Mesenteric fat pad (tissue), 1 donor: ENCODE measurements around the gene SPATS2L. TPM values are rescaled to one million over a fixed set of nuclear protein-coding genes. Genes with fewer than 3 reads are reported as not detected.

Experiments
- DNase-seq: peaks from one replicate; pipeline ENCODE4 v3.0.0-alpha.2; 2020; ENCODE audit warnings: low spot score
- total RNA-seq: library from RNA; stranded (reverse); fragmentation: NEBNext Ultra II Directional; extraction: Animal tissue kit (Norgen Biotek cat#: 25700); gene quantifications from one replicate; pipeline ENCODE4 v1.2.1, GENCODE V29; 2021
- donor health status: DM: yes; HTN: yes; CAD: no.

Gene SPATS2L
- total RNA-seq, 1 donor from 2014 or later, result 81.3 TPM

DNA sequence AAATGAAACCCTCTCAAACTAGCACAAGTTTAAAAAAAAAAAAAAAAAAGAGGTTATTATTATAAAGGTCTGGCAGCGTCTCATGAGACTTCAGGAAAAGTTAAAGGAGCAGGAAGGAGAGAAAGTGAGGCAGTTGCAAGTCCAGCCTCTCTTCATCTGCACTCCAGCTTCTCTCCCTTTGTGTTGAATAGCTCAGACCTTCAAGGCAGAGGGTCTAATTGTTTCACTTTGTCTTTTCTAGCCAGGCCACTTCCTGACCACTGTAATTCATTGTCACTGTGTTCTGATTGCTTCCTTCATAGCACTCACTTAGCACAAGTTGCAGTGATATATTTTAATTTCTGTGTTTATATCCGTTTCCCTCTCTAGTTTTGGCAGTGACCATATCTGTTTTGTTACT lies 99.9 kb downstream of the SPATS2L start:
- no peak for DNase-seq

DNA sequence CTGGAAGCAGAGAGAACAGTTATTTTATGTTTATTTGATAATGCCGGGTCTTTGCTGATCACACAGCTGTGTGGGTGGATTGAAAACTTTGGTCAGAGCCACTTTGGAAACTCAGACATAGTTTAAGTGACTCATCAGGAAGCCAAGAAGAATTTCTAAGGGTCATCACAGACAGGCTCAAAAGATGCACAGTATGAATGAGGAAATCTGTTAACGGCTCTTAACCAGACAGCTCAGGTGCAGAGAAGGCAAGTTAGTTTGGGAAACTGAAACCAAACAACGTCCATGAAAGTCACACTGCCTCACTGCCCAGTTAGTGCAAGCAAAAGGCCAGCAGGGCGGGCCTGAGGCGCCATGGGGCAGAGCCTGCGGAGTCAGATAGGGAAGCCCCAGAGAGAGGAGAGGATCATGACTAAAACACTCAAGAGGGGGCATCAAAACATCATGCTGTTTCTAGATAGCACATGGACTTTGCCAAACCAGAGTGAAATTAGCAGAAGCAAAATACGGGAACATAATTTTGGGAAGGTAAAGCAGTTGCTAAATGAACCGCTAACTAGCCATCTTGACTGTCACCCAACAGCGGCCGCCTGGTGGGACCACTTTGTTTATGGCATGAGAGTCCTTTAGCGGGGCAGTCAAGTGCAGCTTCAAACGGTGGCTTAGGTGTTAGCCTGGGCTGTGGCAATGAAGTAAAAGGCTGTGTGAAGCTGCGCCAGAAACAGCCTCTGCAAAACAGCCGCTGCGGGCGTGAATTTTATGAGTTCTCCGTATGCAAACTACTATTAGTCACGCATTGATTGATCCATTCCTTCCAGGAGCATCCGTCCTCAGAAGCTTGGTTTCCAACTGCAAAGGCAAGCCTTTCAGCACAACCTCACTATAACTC lies 102.2 kb downstream of the SPATS2L start:
- DNase-seq, result no peak

DNA sequence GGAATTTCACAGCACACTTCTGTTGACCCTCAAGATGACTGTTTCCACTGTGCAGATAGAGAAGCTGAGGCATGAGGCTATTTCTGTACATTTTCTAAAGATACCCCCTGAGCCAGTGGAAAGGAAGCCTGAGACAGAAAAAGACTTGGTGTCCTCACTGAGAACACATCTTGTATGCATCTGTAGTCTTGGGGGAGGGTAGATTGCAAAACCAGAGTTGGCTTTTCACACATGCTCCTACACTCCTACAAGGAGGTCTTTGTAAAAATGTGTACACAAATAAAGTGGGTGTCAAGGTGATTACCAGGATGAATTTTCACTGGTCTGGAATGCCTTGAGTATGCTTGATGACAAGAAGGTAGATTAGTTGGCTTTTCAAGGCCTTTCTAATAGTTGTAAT lies 105.3 kb downstream of the SPATS2L start:
- no peak for DNase-seq

DNA sequence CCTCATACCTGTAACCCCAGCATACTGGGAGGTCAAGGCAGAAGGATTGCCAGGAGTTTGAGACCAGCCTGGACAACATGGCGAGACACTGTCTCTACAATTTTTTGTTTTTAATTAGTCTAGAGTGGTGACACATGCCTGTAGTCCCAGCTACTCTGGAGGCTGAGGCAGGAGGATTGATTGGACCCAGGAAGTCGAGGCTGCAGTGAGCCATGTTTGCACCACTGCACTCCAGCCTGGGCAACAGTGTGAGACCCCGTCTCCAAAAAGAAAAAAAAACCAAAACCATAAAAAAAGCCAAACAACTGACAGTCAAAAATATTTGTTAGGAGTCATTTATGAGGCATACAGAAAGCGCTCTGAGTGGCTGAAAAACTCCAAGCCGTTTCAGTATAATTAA lies 107.9 kb downstream of the SPATS2L start:
- no peak for DNase-seq

DNA sequence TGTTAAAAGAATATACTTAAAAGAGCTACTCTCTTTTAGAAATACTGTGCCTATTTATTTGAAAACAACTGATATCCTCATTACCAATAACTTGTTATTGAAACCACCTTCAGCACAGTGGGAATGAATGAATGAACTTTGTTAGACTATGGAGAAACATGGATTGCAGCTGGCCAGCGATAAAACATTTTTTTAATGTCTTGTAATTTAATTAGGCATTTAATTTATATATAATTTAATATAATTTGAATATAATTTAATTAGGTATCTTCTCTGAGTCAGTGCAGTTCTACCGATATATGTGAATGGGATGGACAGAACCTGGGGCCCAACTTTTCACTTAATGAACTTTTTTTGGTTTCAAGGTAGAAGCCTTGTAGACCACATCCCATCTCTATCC lies 109.0 kb downstream of the SPATS2L start:
- no peak for DNase-seq

DNA sequence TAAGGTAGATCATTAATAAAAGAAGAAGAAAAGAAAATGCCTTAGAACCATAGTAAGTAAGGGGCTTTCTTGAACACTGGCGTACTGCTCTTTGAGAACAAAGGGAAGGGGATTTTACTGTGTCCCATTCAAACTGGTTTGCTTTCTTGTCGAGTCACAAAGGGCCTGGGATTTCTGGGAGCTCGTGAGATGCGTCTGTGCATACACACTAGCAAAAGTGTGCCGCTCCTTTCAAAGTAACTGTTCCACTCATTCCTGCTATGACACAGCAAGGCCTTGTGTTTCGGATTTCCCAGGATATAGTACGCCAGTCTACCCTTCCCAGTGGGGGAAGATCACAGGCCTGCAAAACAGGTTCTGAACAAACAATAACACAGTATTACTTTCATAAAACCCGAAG lies 110.4 kb downstream of the SPATS2L start:
- DNase-seq, result no peak

DNA sequence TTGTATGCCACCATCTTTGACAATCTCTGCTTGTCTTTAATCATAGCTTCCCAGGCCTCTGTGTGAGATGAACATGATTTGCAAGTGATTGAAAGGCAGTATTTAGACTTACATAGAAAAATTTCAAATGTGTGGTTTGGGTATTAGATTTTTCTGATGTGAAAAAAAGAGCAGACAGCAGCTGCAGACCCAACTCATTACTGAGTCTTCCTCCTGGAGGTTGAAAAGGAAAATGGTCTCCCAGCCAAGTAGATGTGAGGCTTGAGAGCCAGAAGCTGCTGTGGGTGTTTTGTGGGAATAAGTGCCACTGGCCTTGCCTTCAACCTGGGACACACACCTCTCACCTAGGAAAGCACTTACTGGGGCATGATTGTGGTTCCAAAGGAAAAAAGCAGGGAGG lies 110.9 kb downstream of the SPATS2L start:
- DNase-seq, result no peak

DNA sequence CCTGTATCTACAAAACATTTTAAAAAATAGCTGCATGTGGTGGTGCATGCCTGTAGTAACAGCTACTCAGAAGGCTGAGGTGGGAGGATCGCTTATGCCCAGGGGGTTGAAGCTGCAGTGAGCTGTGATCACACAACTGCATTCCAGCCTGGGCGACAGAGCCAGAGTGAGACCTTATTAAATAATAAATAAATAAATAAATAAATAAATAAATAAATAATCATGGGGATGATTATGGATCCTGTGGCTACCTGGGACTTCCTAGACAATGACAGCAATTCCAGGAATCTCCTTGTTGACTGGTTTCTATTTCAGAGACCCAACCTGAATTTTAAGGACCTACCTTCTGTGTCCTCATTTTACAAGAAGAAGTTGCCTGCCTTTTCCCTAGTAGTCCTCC lies 111.9 kb downstream of the SPATS2L start:
- no peak for DNase-seq

DNA sequence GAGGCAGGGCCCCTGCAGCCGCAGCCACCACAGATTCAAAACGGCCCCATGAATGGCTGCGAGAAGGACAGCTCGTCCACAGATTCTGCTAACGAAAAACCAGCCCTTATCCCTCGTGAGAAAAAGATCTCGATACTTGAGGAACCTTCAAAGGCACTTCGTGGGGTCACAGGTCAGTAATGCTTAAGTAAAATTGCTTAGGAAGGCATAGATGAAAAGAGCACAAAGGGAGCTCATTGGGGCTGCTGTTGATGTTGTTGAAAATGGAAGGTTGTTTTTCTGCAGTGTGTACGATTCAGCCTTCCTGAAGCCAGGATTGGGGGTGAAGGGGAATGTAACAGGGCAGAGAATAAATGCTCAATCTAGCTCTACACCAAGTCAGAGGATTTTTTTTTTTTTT lies 112.8 kb downstream of the SPATS2L start:
- DNase-seq, result no peak

DNA sequence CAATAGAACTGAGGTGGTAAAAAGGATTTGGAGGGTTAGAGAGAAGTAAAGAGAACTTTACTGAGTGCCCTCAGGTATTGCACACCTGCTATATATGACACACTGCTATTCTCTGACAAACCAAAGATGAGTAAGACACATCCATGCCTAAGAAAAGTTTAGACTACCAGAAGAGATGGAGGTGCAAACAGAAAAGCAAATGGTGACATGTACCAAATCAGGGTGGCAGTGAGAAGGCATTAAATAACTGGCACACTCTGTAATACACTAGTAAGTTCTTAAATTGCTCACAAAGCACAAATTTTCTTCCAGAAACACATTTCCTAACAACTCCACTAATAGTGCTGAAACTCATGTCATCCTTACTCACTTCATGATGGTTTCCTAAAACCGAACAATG lies 114.8 kb downstream of the SPATS2L start:
- no peak for DNase-seq

DNA sequence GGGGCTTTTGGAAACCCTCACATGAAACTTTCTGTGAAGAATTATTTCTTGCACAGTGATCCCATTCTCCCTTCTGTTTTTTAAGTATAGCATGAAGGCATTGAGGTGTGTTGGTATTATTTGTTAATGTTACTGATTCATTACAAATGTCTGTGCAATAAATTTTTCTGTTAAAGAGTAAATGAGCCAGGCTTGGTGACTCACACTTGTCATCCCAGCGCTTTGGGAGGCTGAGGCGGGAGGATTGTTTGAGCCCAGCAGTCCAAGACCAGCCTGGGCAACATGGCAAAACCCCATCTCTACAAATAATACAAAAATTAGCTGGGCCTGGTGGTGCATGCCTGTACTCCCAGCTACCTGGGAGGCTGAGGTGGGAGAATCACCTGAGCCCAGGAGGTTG lies 115.6 kb downstream of the SPATS2L start:
- DNase-seq, result no peak

DNA sequence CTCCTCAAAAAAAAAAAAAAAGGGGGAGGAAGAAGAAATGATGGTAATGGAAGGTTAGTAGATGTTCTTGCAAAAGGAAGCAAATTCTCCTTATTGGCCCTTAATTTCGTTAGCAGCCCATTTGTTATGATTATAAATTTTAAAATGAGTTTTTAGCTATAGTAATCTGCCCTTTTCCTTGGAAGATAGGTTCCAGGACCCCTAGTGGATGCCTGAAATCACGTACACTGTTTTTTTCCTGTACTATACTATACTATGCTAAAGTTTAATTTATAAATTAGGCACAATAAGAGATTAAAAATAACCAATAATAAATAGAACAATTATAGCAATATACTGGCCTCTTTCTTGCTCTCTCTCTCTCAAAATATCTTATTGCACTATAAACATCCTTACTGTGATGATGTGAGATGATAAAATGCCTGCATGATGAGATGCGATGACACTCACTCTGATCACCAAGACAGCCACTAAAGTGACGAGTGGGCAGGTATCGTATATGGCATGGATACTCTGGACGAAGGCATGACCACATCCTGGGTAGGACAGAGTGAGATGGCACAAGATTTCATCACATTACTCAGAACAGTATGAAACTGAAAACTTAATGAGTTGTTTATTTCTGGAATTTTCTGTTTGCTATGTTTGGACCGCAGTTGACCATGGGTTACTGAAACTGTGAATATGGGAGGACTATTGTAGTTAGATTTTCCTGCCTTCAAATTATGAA lies 116.2 kb downstream of the SPATS2L start:
- DNase-seq, result no peak

DNA sequence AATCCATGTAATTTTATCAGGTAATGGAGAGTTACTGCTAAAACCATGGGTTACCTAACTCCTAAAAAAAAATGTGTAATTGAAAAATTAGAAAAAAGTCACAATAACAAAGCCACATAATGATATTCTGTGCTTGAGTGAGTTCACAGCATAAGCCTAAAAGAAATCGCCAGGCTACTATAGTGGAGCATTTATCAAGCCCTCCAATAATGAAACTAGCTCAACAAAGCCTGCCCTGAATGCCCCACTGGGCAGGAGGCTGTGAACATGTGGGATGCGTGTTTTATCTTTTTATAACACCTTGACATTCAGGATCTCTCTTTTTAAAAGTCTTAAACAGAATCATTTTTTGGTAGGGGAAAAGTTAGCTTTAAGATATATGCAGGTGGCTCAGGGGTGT lies 117.0 kb downstream of the SPATS2L start:
- no peak for DNase-seq

DNA sequence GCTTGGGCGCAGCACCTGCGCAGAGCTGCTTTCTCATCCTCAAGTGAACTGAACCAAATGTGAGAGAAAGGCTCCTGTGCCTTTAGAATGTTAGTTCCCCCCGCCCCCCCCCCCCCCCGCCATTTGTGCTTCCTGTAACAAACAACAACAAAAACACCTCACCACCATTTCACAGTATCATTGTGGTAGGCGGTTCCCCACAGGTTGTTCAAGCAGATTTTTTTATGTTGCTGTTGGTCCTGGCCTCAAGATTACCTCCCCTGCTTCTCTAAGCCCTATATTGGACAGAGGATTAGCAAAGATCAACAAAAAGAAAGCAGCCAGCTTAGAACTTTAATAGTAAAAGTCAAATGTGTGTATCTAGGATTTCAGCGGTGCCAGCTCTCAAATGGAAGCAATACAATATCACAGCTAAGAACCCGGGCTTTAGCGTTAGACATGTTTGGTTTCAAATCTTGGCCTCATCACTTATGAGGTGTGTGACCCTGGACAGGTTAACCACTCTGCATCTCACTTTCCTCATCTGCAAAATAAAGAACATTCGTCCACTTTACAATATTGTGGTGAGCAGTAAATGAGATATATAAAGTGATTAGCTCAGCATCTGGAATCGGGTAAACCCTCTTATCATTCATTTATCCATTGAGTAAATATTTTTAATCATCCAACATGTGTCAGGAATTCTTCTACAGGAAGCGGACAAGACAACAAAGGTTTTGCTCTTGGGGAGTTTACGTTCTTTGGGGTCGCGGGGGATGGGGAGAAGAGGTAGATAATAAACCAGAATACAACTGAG lies 118.7 kb downstream of the SPATS2L start:
- DNase-seq, result no peak

DNA sequence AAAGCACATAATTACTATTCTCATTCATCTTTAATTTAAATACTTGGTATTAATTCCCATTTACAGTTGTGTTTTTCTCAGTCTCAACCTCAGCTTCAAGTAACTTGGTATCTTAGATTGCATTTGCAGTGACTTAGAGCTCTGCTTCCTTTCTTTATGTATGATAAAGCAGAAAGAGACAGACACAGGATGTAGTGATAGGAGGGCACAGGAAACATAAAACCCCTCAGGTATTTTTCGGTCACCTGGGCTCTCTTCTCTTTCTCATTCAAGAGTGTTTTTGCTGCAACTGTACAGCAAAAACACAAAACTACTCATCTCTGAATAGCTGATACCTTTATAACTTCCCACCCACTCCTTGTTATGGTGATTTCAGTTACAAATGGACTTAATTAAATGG lies 120.3 kb downstream of the SPATS2L start:
- no peak for DNase-seq

DNA sequence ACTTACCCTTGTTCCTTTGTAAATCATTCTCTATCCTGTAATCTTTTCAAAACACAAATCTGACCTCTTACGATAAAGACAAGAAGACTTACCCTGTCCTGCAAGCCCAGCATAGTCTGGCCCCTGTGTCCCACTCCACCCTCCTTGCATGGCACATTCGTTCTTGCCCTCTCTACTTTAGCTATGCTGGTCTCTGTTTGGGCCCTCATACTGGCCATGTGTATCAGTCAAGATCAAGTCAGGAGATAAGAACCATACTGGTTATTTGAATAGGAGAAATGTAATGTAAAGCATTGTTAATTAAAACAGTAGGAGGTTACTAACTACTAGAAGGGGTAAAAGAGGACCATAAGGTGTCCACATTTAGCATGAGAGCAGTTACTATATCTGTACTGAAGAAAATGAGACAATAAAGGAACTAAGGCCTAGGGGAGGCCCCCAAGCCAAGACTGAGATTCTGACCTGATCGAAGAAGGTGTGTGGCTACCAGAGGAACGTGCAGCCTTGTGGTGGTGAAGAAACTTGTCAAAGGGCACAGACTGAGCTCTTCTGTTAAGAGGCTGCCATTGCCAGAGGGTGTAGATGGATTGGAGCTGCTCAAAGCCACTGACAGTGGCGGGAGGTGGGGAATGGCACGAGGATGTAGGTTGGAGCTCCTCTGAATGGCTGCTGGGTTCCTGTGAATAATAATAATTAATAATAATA lies 122.6 kb downstream of the SPATS2L start:
- DNase-seq, result no peak

DNA sequence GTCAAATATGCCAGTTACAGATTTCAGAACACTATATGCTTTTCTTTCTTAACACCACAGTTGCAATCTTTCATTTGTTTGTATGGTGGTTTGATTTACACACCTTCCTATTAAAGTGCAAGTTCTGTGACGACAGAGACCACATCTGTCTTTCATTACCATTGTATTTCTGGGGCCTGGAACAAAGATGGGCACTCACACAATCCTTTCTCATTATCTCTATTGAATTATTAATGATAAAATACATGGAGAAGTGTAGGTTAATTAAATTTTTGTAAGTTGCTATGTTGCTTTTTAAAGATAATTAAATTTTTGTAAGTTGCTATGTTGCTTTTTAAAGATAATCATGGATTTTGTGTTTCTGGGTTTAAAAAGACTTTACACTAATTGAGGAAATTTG lies 123.5 kb downstream of the SPATS2L start:
- DNase-seq, result no peak

DNA sequence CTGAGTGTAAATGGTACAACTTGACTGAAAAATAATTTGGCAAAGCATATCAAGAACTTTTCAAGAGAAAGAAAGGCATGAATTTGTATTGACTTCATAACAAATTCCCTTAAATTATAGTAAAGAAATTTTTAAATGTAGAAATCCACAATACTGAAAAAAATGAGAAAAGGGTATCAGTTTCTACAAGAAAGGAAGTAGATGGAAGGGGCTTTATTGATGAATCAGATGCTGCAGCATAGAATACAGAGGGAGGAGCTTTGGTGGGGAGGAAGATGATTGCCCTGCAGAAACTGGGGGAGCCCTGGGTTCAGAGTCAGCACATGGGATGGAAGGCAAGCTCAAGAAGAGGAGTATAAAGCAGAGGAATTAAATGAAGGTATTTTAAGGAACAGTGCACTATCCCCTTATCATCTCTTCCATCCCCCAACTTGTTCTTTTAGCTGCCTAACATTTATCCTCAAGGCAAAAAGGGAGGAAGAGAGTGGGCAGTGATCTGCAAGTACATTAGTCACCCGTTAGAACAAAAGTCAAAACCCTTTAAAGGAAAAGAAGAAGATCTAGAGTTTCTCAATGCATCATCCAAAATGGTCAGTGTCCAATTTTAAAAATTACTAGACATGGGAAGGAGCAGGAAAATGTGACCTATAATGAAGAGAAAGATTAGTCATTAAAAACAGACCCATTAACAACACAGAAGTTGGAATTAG lies 125.7 kb downstream of the SPATS2L start:
- DNase-seq, result no peak

DNA sequence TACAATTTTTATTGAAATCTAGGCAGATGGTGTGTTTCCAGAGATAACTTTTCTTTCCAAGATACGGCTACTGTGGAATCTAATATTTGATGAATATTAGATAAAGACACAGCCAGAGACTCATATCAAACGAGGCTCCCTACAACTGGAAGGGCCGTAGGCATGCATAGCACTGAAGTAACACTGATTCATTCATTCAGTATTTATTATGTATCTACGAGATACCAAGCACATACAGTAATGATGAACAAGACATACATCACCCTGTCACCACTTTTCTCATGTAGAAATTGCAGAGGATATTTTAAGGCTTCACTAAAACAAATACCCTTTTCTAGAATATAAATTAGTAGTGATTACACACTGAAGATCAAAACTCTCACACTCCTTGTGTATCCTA lies 128.9 kb downstream of the SPATS2L start:
- no peak for DNase-seq

DNA sequence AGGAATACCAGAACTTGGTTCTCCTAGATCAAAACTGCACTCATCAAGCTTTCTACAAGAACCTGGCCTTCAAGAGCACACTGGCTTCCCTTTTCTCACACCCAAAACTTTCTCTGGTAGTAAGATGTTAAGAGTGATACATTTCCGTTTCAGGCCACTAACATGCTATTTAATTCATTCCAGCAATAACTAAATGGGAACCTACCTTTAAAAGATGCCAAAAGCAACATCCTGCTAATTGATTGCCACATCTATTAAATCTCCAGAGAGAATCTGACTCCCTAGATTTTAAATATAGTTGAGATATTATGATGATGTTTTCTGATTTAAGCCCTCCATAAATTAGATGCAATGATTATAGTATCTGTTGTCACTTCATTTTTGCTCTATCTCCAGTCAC lies 131.8 kb downstream of the SPATS2L start:
- DNase-seq, result no peak

DNA sequence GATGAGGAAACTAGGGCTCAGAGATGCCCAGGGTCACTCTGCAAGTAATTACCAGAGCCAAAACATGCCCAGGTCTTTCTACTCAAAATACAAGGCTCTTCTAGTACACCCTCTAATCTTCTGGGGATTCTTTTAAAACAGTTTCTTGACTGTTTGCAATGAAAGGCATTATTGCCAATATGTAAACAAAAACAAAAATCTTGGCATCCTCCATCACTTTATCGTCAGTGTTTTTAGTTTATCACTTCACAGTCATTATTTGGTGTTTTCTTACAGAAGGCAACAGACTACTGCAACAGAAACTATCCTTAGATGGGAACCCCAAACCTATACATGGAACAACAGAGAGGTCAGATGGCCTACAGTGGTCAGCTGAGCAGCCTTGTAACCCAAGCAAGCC lies 132.4 kb downstream of the SPATS2L start:
- DNase-seq, result no peak
